NCI-H1092 (cell line): ENCODE data around the gene EPHX1.
A peak's percentile ranks its signal among the peaks of the same experiment; 100 is the strongest.
"Not testable (repeated sequence)": the region's sequence is repeated elsewhere in the genome, so short reads cannot be mapped to it uniquely, and the experiment has no call there.

Experiments
- DNase-seq: peaks from one replicate; lab custom pipeline; 2025; lab: John Stamatoyannopoulos, UW

Gene EPHX1

GRCh38 chr1:225777583-225778336 lies 32.2 kb upstream of the EPHX1 start, which contains the start of gene SRP9:
TSS of gene SRP9 (plus strand) at chr1:225777826. CDS start at chr1:225777941, 115 bp downstream.
- peak; percentile 100 for DNase-seq

GRCh38 chr1:225778337-225778669 lies 31.6 kb upstream of the EPHX1 start:
- no peak for DNase-seq

- not testable (repeated sequence) for DNase-seq
Measured at GRCh38 chr1:225779165-225779564, 30.8 kb upstream of the EPHX1 start.

GRCh38 chr1:225780134-225780533 lies 29.8 kb upstream of the EPHX1 start:
- DNase-seq = no peak

- no peak for DNase-seq
Measured at GRCh38 chr1:225780630-225781029, 29.3 kb upstream of the EPHX1 start.

- DNase-seq = not testable (repeated sequence)
Measured at GRCh38 chr1:225789142-225789541, 20.8 kb upstream of the EPHX1 start.

- DNase-seq = no peak
Measured at GRCh38 chr1:225794954-225795353, 15.0 kb upstream of the EPHX1 start.

- not testable (repeated sequence) for DNase-seq
Measured at GRCh38 chr1:225796097-225796496, 13.8 kb upstream of the EPHX1 start.

- not testable (repeated sequence) for DNase-seq
Measured at GRCh38 chr1:225801146-225801545, 8.8 kb upstream of the EPHX1 start.

GRCh38 chr1:225806249-225806648 lies 3.7 kb upstream of the EPHX1 start:
- DNase-seq = no peak

GRCh38 chr1:225806736-225807135 lies 3.2 kb upstream of the EPHX1 start:
- not testable (repeated sequence) for DNase-seq

- no peak for DNase-seq
Measured at GRCh38 chr1:225808136-225808535, 1.8 kb upstream of the EPHX1 start.

- not testable (repeated sequence) for DNase-seq
Measured at GRCh38 chr1:225810579-225811538, 935 bp downstream of the EPHX1 start.

- DNase-seq = no peak
Measured at GRCh38 chr1:225811622-225812487, 1.9 kb downstream of the EPHX1 start.

GRCh38 chr1:225812488-225813213 lies 2.7 kb downstream of the EPHX1 start:
- DNase-seq = no peak

GRCh38 chr1:225813214-225813964 lies 3.5 kb downstream of the EPHX1 start:
- DNase-seq = no peak

GRCh38 chr1:225814381-225814780 lies 4.5 kb downstream of the EPHX1 start:
- no peak for DNase-seq

GRCh38 chr1:225815090-225815489 lies 5.2 kb downstream of the EPHX1 start:
- DNase-seq = not testable (repeated sequence)

GRCh38 chr1:225815526-225816178 lies 5.7 kb downstream of the EPHX1 start:
- no peak for DNase-seq
